SK-N-SH treated with all-trans-retinoic acid at 6 μM for 48 hours (cell line): ENCODE results near the gene IP6K3.
A peak's percentile ranks its signal among the peaks of the same experiment; 100 is the strongest.

ENCODE experiments used
- ATAC-seq: fragments of 200-7000 bp; cut with Tn5 transposase; 3 replicates; pipeline ENCODE4 v1.9.1; 2020; ENCODE audit warnings: mild to moderate bottlenecking, moderate library complexity
- BACH2 ChIP-seq: fragments of 250-450 bp; sonication (Bioruptor Pico); IDR thresholded peaks from 2 replicates; pipeline ENCODE4 v1.9.0; 2021; ENCODE audit warnings: mild to moderate bottlenecking, borderline replicate concordance
- CSDC2 ChIP-seq: fragments of 250-450 bp; sonication (Bioruptor Pico); IDR thresholded peaks from 2 replicates; pipeline ENCODE4 v1.5.0; 2020; ENCODE audit warnings: mild to moderate bottlenecking, moderate library complexity
- ESRRG ChIP-seq: fragments of 250-450 bp; sonication (Bioruptor Pico); IDR thresholded peaks from 2 replicates; pipeline ENCODE4 v1.6.1; 2021; ENCODE audit warnings: mild to moderate bottlenecking
- GLIS3 ChIP-seq: fragments of 250-450 bp; sonication (Bioruptor Pico); IDR thresholded peaks from 2 replicates; pipeline ENCODE4 v1.5.0; 2020; ENCODE audit warnings: mild to moderate bottlenecking, moderate library complexity
- ISL1 ChIP-seq: fragments of 250-450 bp; sonication (Bioruptor Pico); IDR thresholded peaks from 2 replicates; pipeline ENCODE4 v2.1.2; 2022; ENCODE audit warnings: mild to moderate bottlenecking, moderate library complexity
- OSR1 ChIP-seq: fragments of 250-450 bp; sonication (Bioruptor Pico); IDR thresholded peaks from 2 replicates; pipeline ENCODE4 v1.8.0; 2022; ENCODE audit warnings: moderate library complexity, mild to moderate bottlenecking, inconsistent platforms
- PPARA ChIP-seq: fragments of 250-450 bp; sonication (Bioruptor Pico); IDR thresholded peaks from 2 replicates; pipeline ENCODE4 v1.5.0; 2020; ENCODE audit warnings: mild to moderate bottlenecking, borderline replicate concordance
- RARB ChIP-seq: fragments of 250-450 bp; sonication (Bioruptor Pico); IDR thresholded peaks from 2 replicates; pipeline ENCODE4 v1.8.0; 2021; ENCODE audit warnings: mild to moderate bottlenecking, moderate library complexity
- TOX ChIP-seq: fragments of 250-450 bp; sonication (Bioruptor Pico); IDR thresholded peaks from 2 replicates; pipeline ENCODE4 v1.8.0; 2021; ENCODE audit warnings: mild to moderate bottlenecking, moderate library complexity, borderline replicate concordance
- ZFP3 ChIP-seq: fragments of 250-450 bp; sonication (Bioruptor Pico); IDR thresholded peaks from 2 replicates; pipeline ENCODE4 v1.5.0; 2020; ENCODE audit warnings: mild to moderate bottlenecking, moderate library complexity
- ZFP30 ChIP-seq: fragments of 450-650 bp; formaldehyde crosslinking; IDR thresholded peaks from 2 replicates; pipeline ENCODE4 v1.5.0; 2022; ENCODE audit warnings: mild to moderate bottlenecking, moderate library complexity
- ZNF565 ChIP-seq: fragments of 450-650 bp; formaldehyde crosslinking; conservative IDR thresholded peaks from 2 replicates; pipeline ENCODE4 v1.5.0; 2020; ENCODE audit warnings: low read depth, mild to moderate bottlenecking, moderate library complexity
- ZNF70 ChIP-seq: fragments of 450-650 bp; formaldehyde crosslinking; IDR thresholded peaks from 2 replicates; pipeline ENCODE4 v1.5.0; 2020; ENCODE audit warnings: mild to moderate bottlenecking, moderate library complexity
- TF ChIP-seq, protein P1 (sequence below): fragments of 250-450 bp; sonication (Bioruptor Pico); IDR thresholded peaks from 2 replicates; pipeline ENCODE4 v1.8.0; 2021; ENCODE audit warnings: low read depth, mild to moderate bottlenecking, moderate library complexity, borderline replicate concordance
- TF ChIP-seq, protein P2 (sequence below): fragments of 250-450 bp; sonication (Bioruptor Pico); IDR thresholded peaks from 2 replicates; pipeline ENCODE4 v1.5.1; 2021; ENCODE audit warnings: mild to moderate bottlenecking, moderate library complexity
- TF ChIP-seq, protein P3 (sequence below): fragments of 250-450 bp; sonication (Bioruptor Pico); IDR thresholded peaks from 2 replicates; pipeline ENCODE4 v1.5.1; 2020; ENCODE audit warnings: low read depth, mild to moderate bottlenecking, moderate library complexity

Gene IP6K3

DNA sequence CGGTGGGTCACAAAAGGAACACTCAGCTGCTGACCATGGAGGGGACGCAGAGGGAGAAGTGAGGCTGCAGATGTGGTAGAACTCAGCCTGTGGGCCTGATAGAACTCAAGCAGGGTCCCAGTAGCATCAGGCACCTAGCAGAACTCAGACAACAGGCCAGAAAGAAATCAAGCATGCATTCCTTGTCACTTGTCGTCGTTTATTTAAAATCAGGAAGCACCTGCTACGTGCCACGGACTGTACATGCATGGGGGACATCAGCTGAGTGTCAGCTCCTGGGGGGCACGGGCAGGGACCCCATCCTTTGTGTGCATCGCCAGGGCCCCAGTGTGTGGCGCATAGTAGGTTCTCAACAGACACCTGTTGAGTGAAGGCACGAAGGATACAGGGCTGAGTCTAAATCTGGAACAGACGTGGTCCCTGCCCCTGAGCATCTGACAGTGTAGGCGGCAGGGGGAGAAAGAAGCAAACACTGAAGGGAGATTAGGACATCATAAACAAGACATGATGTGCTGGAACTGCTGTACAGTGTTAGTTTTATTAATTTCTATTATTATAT, 67.7 kb downstream of the IP6K3 start:
- TF ChIP-seq, protein P1, sequence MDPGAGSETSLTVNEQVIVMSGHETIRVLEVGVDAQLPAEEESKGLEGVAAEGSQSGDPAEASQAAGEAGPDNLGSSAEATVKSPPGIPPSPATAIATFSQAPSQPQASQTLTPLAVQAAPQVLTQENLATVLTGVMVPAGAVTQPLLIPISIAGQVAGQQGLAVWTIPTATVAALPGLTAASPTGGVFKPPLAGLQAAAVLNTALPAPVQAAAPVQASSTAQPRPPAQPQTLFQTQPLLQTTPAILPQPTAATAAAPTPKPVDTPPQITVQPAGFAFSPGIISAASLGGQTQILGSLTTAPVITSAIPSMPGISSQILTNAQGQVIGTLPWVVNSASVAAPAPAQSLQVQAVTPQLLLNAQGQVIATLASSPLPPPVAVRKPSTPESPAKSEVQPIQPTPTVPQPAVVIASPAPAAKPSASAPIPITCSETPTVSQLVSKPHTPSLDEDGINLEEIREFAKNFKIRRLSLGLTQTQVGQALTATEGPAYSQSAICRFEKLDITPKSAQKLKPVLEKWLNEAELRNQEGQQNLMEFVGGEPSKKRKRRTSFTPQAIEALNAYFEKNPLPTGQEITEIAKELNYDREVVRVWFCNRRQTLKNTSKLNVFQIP (CRISPR knock-in tag), result no peak
- TF ChIP-seq RARB (CRISPR knock-in tag), result no peak
- no peak for ATAC-seq

DNA sequence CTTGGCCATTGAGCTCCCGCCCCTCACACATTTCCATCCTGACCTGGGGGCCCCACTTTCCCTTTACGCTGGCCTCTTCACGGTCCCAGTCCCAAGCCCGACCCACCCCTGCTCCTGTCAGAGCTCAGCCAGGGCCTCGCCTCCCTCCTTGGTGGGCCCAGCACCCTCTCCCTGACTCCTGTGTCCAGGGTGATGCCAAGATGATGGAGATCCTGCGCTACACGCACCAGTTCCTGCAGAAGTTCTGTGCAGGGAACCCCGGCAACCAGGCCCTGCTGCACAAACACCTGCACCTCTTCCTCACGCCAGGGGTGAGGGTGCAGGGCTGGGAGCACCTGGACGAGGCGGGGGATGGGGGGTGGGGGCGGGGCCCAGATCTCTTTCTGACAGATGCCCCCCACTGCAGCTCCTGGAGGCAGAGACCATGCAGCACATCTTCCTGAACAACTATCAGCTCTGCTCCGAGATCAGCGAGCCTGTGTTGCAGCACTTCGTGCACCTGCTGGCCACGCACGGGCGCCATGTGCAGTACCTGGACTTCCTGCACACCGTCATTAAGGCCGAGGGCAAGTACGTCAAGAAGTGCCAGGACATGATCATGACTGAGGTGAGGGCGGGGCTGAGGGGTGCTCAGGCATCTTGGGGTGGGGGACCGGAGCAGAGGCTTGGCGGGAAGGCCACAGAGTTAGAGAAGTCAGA, 68.3 kb downstream of the IP6K3 start:
- ATAC-seq, result no peak

DNA sequence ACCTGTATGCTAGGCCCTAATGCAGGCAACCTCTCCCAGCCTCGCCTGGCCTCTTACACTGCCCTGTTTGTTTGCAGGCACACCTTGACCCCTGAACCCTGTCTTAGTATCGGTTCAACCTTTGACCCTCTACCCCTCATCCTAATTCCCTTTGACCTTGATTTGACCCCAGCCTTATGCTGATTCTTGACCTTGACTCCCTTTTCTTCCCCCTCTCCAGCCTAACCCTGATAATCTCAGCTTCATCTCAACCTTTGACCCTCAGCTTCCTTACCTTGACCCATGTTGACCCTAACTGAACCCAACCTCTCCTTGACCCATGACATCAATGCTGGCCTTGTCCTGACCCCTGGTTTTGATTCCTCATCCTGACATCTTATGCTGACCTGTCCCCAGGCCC, 69.0 kb downstream of the IP6K3 start:
- ATAC-seq, result no peak
- TF ChIP-seq, protein P2, sequence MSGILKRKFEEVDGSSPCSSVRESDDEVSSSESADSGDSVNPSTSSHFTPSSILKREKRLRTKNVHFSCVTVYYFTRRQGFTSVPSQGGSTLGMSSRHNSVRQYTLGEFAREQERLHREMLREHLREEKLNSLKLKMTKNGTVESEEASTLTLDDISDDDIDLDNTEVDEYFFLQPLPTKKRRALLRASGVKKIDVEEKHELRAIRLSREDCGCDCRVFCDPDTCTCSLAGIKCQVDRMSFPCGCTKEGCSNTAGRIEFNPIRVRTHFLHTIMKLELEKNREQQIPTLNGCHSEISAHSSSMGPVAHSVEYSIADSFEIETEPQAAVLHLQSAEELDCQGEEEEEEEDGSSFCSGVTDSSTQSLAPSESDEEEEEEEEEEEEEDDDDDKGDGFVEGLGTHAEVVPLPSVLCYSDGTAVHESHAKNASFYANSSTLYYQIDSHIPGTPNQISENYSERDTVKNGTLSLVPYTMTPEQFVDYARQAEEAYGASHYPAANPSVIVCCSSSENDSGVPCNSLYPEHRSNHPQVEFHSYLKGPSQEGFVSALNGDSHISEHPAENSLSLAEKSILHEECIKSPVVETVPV (CRISPR knock-in tag), result no peak
- TF ChIP-seq CSDC2 (CRISPR knock-in tag) (no peak), PPARA (CRISPR knock-in tag) (no peak), ZNF565 (no peak), BACH2 (CRISPR knock-in tag) (no peak), OSR1 (no peak), ESRRG (no peak)
- TF ChIP-seq, all 23 proteins: peak for 0

More for the DNA sequence above, 68.3 kb downstream of the IP6K3 start:
- TF ChIP-seq, protein P3, sequence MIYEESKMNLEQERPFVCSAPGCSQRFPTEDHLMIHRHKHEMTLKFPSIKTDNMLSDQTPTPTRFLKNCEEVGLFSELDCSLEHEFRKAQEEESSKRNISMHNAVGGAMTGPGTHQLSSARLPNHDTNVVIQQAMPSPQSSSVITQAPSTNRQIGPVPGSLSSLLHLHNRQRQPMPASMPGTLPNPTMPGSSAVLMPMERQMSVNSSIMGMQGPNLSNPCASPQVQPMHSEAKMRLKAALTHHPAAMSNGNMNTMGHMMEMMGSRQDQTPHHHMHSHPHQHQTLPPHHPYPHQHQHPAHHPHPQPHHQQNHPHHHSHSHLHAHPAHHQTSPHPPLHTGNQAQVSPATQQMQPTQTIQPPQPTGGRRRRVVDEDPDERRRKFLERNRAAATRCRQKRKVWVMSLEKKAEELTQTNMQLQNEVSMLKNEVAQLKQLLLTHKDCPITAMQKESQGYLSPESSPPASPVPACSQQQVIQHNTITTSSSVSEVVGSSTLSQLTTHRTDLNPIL, result no peak
- no peak for TF ChIP-seq ZFP30 (CRISPR knock-in tag)
- no peak for TF ChIP-seq CSDC2 (CRISPR knock-in tag)
- no peak for TF ChIP-seq BACH2 (CRISPR knock-in tag)

DNA sequence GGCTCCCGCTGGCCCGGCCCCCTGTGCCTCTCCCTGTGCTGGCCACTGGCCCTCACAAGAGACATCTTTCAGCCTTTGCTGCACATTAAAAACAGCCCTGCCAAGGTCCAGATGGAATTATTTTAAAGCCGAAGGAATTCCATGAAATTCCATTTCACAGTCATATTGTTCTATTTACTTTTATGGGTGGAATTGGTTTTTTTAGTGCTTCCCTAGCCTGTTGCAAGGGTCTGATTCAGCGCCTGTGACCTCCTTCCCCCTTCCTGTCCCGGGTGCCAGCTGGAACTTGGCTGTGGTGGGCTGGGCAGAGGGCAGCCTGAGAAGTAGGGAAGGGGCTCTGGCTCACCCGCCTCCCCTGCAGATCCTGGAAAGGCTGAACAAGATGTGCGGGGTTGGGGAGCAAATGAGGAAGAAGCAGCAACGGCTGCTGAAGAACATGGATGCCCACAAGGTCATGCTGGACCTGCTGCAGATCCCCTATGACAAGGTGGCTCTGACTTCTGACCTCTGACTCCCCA, 69.5 kb downstream of the IP6K3 start:
- peak; percentile 5; the same call in 1 of the 3 replicates for ATAC-seq
- no peak for TF ChIP-seq GLIS3 (CRISPR knock-in tag)
- no peak for TF ChIP-seq CSDC2 (CRISPR knock-in tag)
- no peak for TF ChIP-seq PPARA (CRISPR knock-in tag)
- TF ChIP-seq ISL1 (CRISPR knock-in tag), result no peak
- TF ChIP-seq ZNF70 (CRISPR knock-in tag), result no peak
- no peak for TF ChIP-seq TOX (CRISPR knock-in tag)
- TF ChIP-seq, protein P1 (CRISPR knock-in tag), result no peak
- TF ChIP-seq RARB (CRISPR knock-in tag), result no peak
- TF ChIP-seq, all 23 proteins: peak for 0

DNA sequence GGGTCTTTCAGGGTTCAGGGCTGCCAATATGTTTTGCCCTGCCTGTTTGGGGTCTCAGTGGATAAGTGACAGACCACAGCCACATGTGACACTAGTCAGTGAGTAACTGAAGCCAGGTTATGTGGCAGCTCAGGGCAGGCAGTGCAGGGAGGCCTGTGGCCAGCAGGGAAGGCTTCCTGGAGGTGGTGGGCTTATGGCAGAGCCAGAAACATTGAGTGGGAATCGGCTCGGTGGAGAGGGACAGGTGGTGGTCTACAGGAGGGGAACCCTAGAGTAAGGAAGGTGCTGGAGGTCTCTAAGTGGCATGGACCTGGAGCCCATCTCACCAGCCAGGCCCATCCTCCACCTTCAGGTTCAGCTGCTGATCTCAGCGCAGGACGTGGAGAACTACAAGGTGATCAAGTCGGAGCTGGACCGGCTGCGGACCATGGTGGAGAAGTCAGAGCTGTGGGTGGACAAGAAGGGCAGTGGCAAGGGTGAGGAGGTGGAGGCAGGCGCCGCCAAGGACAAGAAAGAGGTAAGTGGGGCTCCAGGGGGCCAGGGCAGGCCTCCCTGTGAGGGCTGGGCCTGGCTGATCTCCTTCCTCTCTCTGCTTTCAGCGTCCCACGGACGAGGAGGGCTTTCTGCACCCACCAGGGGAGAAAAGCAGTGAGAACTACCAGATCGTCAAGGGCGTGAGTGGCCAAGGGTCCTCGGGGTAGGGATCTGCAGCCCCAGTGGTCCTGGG, 70.1 kb downstream of the IP6K3 start:
- ATAC-seq, result no peak
- TF ChIP-seq TOX (CRISPR knock-in tag), result no peak
- TF ChIP-seq PPARA (CRISPR knock-in tag), result no peak
- TF ChIP-seq ZFP30 (CRISPR knock-in tag), result no peak
- TF ChIP-seq, protein P2 (CRISPR knock-in tag), result no peak
- TF ChIP-seq ZFP3 (CRISPR knock-in tag), result no peak
- TF ChIP-seq, protein P1 (CRISPR knock-in tag), result no peak
- TF ChIP-seq, protein P3, result no peak
